ENCODE results near the gene PLPPR1.
"Not testable (repeated sequence)": the region's sequence is repeated elsewhere in the genome, so short reads cannot be mapped to it uniquely, and the experiment has no call there.

PLPPR1 gene

DNA sequence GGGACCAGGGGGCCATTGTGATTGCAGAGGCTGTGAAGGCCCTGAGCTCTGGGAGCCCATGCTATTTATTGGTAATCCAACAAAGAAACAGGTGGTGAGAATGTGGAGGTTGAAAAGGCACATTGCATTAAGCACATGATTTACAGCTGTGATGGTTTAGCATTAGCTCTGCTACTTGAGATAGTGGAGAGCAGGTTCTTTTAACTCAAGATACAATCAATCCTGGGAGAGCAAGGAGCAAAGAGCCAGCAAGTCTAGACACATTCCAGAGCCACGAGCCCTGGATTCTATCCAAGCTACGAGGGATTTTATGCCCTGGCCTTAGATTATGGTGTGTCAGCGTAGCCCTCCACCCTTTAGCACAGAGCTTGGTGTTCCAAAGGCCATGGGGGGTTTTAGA is 98.8 kb downstream of the PLPPR1 start:
- DNase-seq = not testable (repeated sequence)

DNA sequence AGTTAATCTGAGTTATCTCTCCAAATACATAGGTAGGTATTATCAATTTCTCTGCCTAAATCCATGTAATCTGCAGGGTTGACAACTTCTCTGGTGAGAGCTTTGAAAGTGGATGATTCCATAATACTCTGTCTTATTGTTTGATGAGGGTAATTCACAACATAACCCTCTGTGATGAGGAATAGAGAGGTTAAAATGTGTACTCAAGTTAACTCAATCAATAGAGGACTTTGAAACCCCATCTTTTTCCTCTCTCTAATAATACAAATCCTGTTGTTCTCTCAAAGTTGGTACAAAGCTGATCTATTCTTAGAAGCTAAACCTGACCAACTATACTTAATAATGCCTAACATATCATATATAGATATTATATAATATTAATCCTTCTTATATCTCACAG is 100.1 kb downstream of the PLPPR1 start:
- no peak for DNase-seq

DNA sequence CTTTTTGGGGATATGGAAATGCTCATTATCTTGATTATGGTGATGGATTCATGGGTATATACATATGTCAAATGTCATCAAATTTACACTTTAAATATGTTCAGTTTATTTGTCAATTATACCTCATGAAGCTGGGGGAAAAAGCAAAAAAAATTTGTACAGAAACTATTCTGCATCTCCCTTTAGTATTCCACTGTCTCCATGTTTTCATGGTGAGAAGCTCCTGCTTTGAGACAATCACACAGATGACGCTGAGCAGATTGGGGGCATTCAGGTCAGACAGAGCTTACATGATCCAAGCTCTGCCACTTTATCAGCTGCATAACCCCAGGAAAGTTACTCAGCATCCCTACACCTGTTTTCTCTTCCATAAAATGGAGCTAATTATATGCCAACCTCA is 101.5 kb downstream of the PLPPR1 start:
- DNase-seq = no peak

DNA sequence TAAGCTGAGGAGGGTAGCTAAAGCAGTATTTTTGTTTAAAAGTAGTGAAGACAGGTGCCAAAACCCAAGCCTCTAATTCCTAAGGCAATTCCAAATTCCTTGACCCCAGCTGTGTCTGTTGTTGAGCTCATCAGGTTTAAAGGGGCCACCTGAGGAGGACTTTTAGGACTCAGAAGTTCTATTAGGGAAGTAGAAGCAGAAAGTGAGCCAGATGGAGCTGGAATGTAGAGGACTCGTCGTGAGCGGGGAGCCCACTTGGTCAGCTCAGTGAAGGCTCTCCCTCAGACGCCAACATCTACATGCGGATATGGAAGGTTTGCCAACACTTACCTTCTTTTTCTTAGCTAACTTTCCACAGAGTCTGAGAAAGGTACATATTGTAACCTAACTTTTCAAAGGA is 102.8 kb downstream of the PLPPR1 start:
- DNase-seq = no peak

DNA sequence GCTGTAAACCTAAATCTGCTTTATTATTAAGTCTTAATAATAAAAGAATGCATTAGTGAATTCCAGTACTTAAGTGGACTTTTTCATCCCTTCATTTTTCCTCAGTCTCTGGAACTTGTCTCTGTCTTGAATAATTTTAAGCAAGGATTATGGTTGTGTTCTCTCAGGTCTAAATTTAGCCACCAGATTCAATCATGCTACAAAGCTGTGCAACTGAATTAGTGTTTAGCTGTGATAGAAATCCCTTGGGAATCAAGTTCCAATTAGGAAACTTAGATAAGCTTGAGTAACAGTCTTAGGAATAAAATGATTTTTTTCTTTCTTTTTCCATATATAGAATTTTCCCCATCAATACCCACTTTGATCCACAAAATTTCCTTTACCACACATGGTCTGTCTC is 104.3 kb downstream of the PLPPR1 start:
- DNase-seq = no peak

DNA sequence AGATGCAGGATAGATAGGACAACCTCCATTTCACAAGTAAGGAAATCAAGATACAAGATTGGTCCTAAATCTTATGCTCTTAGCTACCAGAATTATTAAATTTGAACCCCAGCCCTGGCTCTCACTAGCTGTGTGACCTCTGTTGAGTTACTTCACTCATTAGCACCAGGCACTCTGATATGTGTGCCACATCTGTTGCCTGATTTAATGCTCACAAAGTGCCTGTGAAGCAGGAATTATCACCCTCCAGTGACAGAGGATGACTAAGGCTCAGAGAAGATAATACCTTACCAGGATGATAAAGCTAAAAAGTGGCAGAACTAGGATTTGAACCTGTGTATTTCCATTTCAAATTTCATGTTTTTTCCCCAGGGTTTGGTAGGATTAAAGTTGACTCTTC is 110.0 kb downstream of the PLPPR1 start:
- DNase-seq = no peak

DNA sequence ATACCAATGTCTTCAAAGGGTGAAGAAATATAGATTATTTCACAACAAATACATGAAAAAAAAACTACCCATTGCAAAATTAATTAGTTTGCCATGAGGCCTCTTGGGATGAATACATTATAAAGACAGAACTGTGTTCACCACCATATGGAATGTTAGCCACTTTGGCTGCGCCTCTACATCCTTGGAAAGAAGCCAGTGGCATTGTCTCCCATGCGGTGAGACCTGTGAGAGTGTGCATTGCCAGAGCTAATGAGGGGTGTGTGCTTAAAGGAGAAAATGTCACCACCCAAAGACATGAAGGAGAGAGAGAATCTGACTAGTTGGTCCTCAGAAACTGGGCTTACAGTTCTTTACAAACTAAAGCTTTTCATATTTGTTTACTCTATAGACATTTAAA is 110.6 kb downstream of the PLPPR1 start:
- no peak for DNase-seq

DNA sequence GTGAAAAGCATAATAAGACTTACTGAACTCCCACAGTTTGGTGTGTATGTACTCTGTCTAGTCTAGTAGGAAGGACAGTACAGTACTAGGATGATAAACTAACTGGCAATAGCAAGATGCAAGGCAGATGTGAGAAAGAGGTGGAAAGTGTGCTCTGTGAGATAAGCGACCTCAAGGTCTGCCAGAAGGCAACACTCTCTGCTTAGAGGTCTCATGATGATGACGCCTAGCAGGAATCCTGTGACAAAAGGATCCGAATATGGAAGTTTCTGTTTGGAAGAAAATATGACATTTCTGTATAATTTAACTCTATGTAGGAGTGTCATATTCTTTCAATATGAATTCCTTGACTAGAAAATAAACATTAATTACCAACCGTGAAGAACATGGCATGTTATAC is 112.2 kb downstream of the PLPPR1 start:
- no peak for DNase-seq

DNA sequence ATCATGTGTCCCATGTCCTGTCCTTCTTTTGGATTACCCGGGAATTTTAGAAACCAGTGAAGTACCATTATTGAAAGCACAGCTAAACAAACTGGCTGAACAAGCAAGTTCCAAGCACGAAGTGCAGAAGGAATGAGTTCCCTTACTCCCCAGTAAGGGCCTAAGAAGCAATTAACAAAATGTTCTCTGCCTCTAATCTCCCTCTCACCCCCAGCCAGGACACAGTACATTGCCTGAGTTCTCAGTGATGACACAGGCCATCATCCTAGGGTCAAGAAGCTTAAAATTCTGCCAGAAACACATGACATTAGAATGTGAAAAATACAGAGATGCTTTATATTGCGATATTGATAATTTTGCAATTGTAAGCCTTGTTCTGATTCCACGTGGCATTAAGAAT is 118.0 kb downstream of the PLPPR1 start:
- no peak for DNase-seq

DNA sequence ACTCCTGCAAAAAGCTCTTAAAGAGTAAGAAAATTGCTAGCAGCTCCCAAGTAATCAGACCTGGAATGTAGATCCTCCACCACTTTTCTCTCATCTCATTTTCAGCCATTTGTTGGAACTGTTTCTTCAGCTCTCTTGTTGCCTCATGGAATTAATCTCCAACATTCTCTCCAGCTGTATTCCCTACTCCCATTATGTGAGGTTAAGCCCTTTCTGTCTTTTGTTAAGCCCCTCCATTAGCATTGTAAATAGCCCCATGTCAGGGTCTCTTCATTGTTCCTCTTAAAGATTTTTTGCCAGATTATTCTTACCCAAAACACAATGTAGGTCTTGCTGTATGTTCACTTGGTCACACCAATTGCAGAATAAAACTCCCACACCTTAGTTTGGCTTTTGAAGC is 119.8 kb downstream of the PLPPR1 start:
- no peak for DNase-seq

DNA sequence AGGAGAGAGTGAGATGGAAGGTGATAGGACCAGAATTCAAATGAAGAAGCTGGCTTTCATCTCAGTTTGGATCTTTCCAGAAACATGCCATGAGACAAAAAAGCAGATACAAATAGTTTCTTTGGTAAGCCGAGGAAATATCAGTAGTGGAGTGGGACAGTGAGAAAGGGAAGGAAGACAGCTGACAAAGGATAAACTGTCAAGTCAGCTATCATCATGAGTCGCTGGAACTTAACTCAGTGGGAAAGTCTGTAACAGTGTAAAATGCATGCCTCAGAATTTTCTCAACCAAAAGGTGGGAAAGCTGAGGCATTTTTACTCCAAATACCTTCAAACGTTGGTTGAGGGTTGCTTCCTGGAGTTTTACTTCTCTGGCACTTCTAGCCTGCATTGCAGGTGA is 129.8 kb downstream of the PLPPR1 start:
- DNase-seq = no peak

DNA sequence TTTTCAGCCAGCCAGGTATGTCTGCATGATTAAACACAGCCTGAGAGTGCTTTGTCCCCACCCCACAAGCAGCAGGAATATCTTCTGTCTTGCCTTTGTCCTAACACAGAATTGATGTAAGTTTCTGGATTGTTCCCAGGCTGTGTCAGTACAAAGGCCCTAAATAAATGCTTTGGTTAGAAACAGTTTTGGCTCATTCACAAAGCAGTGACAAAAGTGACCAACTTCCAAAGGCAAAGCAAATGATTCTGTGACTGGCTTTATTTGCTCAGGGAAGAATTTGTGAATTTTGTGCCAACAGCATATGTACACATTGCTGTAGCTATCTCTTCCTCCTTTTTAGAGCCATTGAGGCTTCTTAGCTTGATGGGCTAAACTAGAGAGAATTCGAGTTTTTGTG is 133.7 kb downstream of the PLPPR1 start:
- no peak for DNase-seq

DNA sequence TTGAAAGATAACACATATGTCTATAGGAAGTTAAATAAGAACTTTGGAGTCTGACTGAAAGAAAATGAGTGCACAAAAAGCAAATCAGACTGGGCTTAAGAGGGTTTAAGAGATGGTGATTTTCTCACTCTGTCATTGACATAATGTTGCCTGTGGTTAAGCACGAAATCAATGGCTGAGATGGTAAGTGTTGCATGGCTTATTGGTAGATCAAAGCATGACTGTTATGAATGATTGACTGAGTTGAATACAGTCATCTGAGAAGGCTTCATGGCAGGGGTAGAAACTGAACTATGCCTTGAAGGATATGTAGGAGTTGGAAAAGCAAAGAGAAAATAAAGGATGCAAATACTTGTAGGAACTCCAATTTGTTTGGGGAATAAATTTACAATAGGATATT is 136.6 kb downstream of the PLPPR1 start:
- no peak for DNase-seq

DNA sequence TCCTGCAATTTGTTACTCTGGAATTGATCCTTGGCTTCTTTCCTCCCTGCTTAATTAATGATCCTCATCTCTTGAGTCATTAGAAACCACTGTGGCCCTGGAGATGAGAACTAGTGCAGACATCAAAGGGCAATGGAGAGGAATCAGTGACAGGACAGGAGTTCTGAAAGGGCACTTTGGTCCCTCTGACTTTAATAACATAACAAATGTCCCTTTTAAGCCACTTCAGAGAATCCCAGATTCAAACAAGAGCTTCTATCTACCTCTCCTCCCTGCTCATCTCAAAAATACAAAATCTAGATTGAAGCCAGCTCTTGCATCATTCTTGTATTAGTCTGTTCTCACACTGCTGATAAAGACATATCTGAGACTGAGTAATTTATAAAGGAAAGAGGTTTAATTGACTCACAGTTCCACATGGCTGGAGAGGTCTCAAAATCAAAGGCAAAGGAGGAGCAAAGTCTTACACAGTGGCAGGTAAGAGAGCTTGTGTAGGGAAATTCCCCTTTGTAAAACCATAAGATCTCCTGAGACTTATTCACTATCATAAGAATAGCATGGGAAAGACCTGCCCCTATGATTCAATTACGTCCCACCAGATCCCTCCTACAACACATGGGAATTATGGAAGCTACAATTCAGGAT is 139.1 kb downstream of the PLPPR1 start:
- DNase-seq = no peak

DNA sequence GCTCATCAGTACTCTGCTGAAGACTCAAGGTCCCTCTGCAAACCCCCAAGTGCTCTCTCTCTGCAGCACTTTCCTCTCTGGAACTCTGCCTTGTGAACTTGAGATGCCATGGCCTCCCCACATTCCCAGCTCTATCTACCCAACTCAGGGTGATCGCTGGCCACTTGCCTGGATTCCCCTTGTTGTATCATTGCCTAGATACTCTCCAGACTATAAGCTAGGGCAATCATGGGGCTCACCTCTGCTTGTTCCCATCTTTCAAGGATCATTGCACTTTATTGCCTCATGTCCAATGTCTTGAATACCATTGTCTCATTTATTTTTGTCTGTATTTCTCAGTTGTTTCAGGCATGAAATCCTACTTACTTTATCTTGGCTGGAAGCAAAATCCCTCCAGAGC is 144.1 kb downstream of the PLPPR1 start:
- DNase-seq = no peak

DNA sequence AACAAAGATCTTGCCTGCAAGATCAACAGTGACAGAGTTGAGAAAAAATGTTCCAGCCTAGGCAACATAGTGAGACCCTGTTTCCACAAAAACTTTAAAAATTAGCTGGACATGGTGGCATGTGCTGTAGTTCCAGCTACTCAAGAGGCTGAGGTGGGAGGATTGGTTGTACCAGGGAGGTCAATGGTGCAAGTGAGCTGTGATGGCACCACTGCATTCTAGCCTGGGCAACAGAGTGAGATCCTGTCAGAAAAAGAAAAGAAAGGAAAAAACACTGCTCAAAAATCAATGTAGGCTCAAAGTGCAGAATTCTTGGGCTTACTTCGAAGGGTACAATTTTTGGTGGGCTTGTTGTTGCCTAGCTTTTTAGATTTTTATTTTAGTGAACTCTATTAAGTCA is 145.4 kb downstream of the PLPPR1 start:
- no peak for DNase-seq

DNA sequence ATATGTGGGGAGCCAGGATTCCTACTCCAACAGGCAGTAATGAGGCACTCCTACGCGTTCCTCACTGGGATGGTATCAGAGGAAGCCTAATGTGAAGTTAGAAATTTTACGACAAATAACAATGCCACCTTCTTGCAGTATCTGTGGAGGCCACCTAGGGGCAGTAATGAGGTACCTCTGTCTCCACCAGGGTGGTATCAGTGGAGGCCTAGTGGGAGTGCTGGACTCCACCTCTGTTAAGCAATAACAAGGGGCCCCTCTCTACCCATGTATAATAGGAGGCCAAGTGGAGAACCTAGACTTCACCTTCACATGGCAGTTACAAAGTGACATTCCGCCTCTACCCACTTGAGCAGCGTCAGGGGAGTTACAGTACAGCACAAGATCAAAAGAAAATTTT is 147.9 kb downstream of the PLPPR1 start:
- DNase-seq = no peak

DNA sequence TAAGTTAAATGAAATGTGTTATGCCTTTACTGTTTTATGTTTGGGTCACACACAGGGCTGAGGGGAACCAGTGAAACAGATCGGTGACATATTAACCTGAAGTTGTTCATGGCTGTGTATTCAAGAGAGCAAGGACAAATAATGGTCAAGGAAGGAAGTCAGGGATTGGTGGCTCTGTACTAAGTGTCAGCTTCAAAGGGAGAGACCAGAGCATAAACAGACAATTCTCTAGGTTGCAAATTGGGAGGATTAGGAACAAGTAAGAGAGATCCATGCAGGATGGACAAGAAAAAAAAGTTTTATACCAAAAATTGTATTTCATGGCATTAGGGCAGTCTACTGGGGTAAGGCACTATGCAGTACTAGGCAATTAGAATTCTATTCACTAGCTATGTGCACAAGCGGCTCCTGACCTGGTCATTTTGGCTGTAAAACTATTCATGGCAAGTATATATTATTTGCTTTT is 156.3 kb downstream of the PLPPR1 start:
- no peak for DNase-seq

DNA sequence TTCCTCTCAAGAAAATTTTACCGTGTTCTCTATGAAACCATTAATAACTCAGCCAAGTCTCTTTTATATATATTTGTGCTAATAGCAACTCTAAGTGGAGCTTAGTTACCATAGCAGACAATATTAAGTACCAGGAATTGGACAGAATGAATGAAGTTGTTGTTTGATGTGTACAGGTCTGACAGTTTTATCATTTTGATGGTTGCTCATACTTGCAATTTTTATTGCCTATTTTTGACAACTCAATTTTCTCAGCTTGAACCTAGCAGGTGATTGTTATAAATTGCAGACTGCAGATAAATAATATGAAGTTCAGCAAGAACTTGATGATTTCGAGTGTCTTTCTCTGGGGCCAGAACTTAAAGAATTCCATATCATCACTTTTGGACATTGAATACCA is 163.2 kb downstream of the PLPPR1 start:
- no peak for DNase-seq

DNA sequence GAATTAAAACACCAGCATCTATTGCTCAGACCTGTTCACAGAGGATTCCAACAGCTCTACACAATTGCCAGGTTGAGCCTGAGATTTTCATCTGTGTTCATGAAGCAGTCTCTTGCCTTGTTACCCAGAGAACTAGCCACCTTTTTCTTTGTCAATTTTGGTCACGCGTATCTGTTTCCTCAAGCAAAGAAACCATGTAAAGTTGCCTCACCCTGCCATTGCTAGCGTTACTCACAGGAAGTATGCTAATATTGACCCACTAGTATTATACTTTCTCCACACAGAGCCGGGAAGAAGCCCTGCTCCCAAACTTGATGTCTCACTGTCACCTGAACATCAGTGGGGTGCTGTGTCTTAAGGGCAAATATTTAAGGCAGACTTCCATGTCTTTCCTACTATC is 168.5 kb downstream of the PLPPR1 start:
- DNase-seq = no peak

DNA sequence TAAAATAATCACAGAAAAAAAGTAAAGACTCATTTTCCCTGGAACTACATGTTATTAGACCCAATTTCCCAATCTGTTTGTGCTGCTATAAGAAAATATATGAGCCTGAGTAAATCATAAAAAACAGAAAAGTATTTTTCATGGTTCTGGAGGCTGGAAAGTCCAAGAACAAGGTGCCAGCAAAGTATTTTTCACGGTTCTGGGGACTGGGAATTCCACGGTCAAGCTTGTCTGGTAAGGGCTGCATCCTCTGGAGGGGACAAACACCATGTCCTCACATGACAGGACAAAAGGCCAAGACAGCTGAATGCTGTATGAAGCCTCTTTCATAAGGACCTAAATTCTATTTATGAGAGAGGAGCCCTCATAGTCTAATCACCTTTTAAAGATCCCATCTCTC is 172.3 kb downstream of the PLPPR1 start:
- no peak for DNase-seq

DNA sequence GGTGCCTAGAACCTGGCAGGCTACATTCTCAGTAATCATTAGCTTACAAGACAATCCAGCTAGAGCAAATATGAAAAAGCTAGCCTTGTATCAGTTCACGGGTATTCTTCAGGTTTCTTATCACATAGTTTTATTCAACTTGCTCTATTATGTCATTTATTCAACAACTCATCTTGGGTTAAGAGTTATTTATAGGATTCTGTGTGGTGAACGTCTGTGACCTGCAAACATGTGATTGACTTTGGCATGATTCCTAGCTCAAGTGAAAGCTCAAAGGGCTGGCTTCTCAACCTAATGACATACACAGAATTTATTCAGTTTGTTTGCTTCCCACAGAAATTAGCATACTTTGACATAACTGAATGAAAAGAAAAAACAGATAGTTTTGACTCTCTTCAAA is 173.1 kb downstream of the PLPPR1 start:
- no peak for DNase-seq

DNA sequence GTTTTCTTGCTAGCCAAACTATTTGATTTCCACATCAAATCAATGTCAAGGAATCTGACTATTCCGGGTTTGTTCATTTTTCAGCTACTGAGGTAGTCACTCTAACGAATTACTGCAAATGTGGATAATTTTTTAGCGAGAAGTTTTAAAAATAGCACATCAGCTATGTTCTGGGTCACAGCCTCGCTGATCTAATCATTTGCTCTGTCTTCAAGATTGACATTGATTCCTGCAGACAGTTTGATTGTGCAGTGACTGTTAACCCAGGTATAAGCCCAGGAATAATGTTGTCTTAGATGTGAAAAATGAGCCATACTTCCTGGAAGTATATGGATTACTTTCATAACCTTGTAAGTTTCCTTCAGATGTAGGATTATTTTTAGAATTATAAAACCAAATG is 181.1 kb downstream of the PLPPR1 start:
- DNase-seq = no peak

DNA sequence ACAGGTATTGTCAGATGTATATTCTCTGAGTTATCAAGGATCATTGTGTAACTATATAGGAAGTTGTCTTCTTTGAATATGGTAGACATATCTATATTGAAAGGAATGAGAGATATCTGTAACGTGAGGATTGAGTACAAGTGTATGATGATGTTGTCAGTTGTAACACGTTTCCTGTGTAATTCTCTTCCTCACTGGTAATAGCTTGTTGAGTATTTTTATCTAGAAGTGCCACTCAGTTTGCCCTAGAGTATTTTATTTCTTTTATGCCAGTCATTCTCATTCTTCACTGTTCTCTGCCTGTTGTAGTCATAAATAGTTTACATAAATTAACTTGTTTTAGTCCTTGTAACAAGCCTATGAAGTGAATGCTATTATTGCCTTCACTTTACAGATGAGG is 184.1 kb downstream of the PLPPR1 start:
- DNase-seq = no peak

DNA sequence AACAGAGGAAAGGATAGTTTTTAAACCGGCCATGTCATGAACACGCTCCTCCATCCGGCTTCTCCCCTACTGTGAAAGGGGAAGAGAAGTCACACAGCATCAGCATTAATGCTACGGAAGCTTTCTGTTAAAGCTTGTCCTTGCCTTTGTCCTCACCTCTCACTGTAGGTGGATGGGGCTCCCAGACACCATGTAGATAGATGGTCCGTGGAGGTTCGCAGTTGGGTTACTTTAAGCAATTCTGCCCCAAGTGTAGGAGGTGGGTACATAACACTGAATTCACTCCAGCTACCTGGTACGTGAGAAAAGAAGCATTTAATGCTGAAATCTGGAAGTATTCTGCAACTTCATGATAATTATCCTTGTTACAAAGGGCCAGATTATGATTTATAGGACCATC is 190.5 kb downstream of the PLPPR1 start:
- DNase-seq = no peak

DNA sequence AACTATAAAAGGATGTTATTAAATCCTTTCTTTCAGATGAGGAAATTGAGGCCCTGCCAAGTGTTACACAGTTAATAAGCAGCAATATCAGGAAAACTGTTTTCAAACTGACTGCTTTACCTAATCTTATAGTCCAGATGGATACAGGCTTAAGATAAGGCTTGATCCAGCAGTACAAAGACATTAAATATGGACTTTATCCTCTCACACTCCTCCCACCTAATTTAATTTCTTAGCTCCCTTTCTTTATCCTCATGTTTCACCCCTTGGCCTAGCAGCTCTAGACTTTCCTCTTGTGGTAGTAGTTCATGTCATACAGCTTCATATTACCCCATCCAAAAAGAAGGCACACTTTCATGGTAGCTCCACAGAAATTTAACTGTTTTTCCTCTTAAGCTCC is 191.8 kb downstream of the PLPPR1 start:
- no peak for DNase-seq
